SKM-1 treated with dmso at 0.1 percent for 144 hours (cell line): ENCODE data around the gene SIK3.
"Not testable (repeated sequence)": the region's sequence is repeated elsewhere in the genome, so short reads cannot be mapped to it uniquely, and the experiment has no call there.

Source experiments
- DNase-seq: peaks from one replicate; lab custom pipeline; 2025; ENCODE audit not compliant: unreplicated experiment; lab: John Stamatoyannopoulos, UW

The SIK3 gene

GRCh38 chr11:116801662-116802061, 296.6 kb downstream of the SIK3 start:
- DNase-seq: not testable (repeated sequence)

GRCh38 chr11:116800610-116801009, 297.6 kb downstream of the SIK3 start:
- no peak for DNase-seq

- DNase-seq: no peak
Observed at GRCh38 chr11:116798368-116798767, 299.9 kb downstream of the SIK3 start.

GRCh38 chr11:116797816-116798215, 300.4 kb downstream of the SIK3 start:
- no peak for DNase-seq

- DNase-seq: no peak
Observed at GRCh38 chr11:116796548-116796947, 301.7 kb downstream of the SIK3 start.

GRCh38 chr11:116794851-116795250, 303.4 kb downstream of the SIK3 start:
- DNase-seq: no peak

- DNase-seq: no peak
Observed at GRCh38 chr11:116793772-116794097, 304.5 kb downstream of the SIK3 start.
